GM23248 (cell line): ENCODE results near the gene MUC2. TPM values are rescaled to one million over a fixed set of nuclear protein-coding genes. Genes with fewer than 3 reads are reported as not detected.

Experiments
- DNase-seq: peaks from one replicate; pipeline ENCODE4 v3.0.0-alpha.2; 2015
- H2AFZ ChIP-seq: fragments of 200-600 bp; sonication (generic); 2 replicates; pipeline ENCODE4 v1.6.1; 2016; ENCODE audit warnings: antibody characterized with exemption
- H3F3A ChIP-seq: fragments of 200-600 bp; sonication (generic); 2 replicates; pipeline ENCODE4 v1.6.1; 2016; ENCODE audit warnings: mild to moderate bottlenecking, antibody characterized with exemption, mixed run types; ENCODE audit not compliant: insufficient read depth
- H3K27ac ChIP-seq: fragments of 200-600 bp; sonication (generic); 2 replicates; pipeline ENCODE4 v1.5.1; 2016; ENCODE audit warnings: mild to moderate bottlenecking
- H3K27me3 ChIP-seq: fragments of 200-600 bp; sonication (generic); replicated peaks from 2 replicates; pipeline ENCODE4 v1.6.1; 2016; ENCODE audit warnings: mild to moderate bottlenecking; ENCODE audit not compliant: insufficient read depth
- H3K36me3 ChIP-seq: fragments of 200-600 bp; sonication (generic); 2 replicates; pipeline ENCODE4 v1.6.1; 2016; ENCODE audit warnings: low read depth, mild to moderate bottlenecking
- H3K4me1 ChIP-seq: fragments of 200-600 bp; sonication (generic); 2 replicates; pipeline ENCODE4 v1.6.1; 2016; ENCODE audit warnings: mild to moderate bottlenecking; ENCODE audit not compliant: insufficient read depth
- H3K4me2 ChIP-seq: fragments of 200-600 bp; sonication (generic); one replicate; pipeline ENCODE4 v1.6.1; 2016; ENCODE audit warnings: mild to moderate bottlenecking; ENCODE audit not compliant: unreplicated experiment
- H3K4me3 ChIP-seq: fragments of 200-600 bp; sonication (generic); 2 replicates; pipeline ENCODE4 v1.5.1; 2016; ENCODE audit warnings: mild to moderate bottlenecking
- H3K79me2 ChIP-seq: fragments of 200-600 bp; sonication (generic); 2 replicates; pipeline ENCODE4 v1.6.1; 2016; ENCODE audit warnings: mild to moderate bottlenecking; ENCODE audit not compliant: insufficient read depth
- H3K9ac ChIP-seq: fragments of 200-600 bp; sonication (generic); 2 replicates; pipeline ENCODE4 v1.6.1; 2016; ENCODE audit warnings: mild to moderate bottlenecking
- H3K9me2 ChIP-seq: fragments of 200-600 bp; sonication (generic); 2 replicates; pipeline ENCODE4 v1.6.1; 2016; ENCODE audit warnings: mixed run types, mild to moderate bottlenecking, moderate library complexity; ENCODE audit not compliant: insufficient read depth
- H3K9me3 ChIP-seq: fragments of 200-600 bp; sonication (generic); one replicate; pipeline ENCODE4 v1.6.1; 2017; ENCODE audit warnings: low read depth
- H4K20me1 ChIP-seq: fragments of 200-600 bp; sonication (generic); 2 replicates; pipeline ENCODE4 v1.6.0; 2016; ENCODE audit not compliant: insufficient read depth
- EZH2 ChIP-seq: fragments of 200-600 bp; sonication (generic); IDR thresholded peaks from 2 replicates; pipeline ENCODE4 v1.6.1; 2018; ENCODE audit warnings: antibody characterized with exemption, mild to moderate bottlenecking; ENCODE audit not compliant: insufficient read depth, poor library complexity, severe bottlenecking
- EZH2phosphoT487 ChIP-seq: fragments of 200-600 bp; sonication (generic); IDR thresholded peaks from 2 replicates; pipeline ENCODE4 v1.6.1; 2018; ENCODE audit warnings: antibody characterized with exemption, moderate library complexity, mild to moderate bottlenecking, low read depth; ENCODE audit not compliant: insufficient read depth
- WGBS, 2 experiments: methylation state at CpG; one replicate each; pipeline ENCODE4 v1.1.6; 2015 to 2017; ENCODE audit warnings: low lambda C conversion rate in 2 of 2, low coverage in 1 of 2; ENCODE audit errors: missing lambda C conversion rate in 2 of 2; 5-methylcytosine and 5-hydroxymethylcytosine counted together
- in situ Hi-C: fragments of 300-500 bp; cut with MboI; formaldehyde crosslinking; loops from 2 replicates; pipeline ENCODE4 v1.15.0; 2020
- polyA plus RNA-seq: library from polyadenylated mRNA; unstranded; fragments of >200 nt; fragmentation: Nextera tagmentation; extraction: Ambion mirVana; gene quantifications from 2 replicates; pipeline ENCODE4 v1.2.1, GENCODE V29; 2016
- total RNA-seq: library from RNA; depleted of rRNA; stranded (reverse); fragments of >200 nt; shearing (Covaris generic); gene quantifications from 2 replicates; pipeline ENCODE4 v1.2.3, GENCODE V29; 2014

MUC2 gene
- total and polyA plus RNA-seq, 2 experiments from 2014 or later, result not detected

DNA sequence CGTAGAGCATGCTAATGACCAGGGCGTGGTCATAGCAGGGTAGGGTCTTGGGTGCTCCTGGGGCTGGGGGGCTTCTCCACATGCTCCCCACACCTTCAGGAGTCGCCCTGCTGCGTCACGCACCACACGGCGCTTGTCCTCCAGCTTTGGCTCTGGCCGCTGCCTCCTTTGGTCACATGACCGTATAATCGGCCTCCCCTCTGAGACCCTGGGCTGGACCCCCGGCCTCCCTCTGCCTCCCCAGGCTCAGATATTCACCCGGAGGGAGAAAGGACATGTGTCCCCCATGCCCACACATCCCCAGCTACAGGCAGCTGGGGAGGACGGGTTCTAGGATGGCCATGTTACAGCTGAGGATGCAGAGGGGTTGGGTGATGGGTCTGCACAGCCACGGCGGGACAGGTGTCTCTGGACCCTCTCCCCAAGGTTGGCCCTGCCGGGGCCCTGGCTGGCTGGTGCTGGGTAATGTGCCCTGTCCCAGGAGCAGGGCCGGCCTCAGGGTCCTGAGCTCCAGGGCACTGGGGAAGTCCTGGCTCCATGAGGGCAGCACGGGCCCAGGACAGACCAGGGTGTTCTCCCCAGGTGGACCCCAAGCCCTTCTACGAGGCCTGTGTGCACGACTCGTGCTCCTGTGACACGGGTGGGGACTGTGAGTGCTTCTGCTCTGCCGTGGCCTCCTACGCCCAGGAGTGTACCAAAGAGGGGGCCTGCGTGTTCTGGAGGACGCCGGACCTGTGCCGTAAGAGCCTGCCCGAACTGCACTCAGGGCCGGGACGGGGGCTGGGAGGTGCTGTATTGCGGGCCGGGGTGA lies 14.5 kb downstream of the MUC2 start:
- Histone ChIP-seq H3K79me2 (no peaks in the 10 kb centered on the region), H3K4me3 (no peak overlapping the region), H4K20me1 (no peaks in the 10 kb centered on the region), H3K4me1 (no peaks in the 10 kb centered on the region), H3K27ac (no peak overlapping the region), H3K36me3 (no peaks in the 10 kb centered on the region), H3F3A (no peaks in the 10 kb centered on the region), H2AFZ (no peak overlapping the region), H3K9ac (no peak overlapping the region), H3K27me3 (no peaks in the 10 kb centered on the region), H3K9me3 (no peaks in the 10 kb centered on the region), H3K4me2 (no peak overlapping the region), H3K9me2 (no peaks in the 10 kb centered on the region)
- WGBS, 2 experiments, result 69 to 82% methylated on average over 29 of the region's 33 CpGs
- no peak for DNase-seq
- in situ Hi-C loops, result no loop called here
- no peak for TF ChIP-seq EZH2phosphoT487
- no peak for TF ChIP-seq EZH2

DNA sequence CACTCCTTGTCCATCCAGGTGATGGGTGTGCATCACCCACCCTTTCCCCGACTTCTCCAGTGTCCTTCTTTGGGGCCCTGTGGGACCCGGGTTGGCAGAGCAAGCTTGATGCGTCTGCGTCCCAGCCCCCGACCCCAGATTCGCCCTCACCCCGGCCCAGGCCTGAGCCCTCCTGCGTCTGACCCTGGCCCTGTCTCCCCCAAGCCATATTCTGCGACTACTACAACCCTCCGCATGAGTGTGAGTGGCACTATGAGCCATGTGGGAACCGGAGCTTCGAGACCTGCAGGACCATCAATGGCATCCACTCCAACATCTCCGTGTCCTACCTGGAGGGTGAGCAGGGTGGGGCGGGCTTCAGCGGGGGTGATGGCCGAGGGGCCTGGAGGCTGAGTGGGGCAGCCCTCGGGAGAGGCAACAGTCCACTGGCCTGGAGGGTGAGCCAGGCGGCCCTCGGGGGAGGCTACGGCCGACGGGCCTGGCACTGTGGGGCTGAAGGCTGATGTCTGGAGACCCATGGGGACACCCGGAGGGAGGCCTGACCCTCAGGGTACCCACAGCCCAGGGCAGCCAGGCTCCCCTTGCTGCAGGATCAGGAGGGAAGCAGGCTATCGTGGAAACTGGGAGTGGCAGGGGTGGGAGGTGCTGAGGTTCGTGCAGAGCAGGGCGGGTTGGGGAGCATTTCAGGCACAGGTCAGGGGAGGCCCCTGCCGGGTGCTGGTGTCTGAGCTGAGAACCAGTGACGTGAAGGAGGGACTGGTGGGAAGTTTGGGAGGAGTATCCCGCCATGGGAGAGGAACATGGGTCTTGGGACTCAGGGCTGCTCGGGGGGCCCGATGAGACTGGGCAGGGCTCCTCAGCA lies 15.3 kb downstream of the MUC2 start:
- no peaks in the 10 kb centered on the region for H3K27me3 ChIP-seq
- no peaks in the 10 kb centered on the region for H3K9me3 ChIP-seq
- H3F3A ChIP-seq, result no peaks in the 10 kb centered on the region
- H3K4me1 ChIP-seq, result no peaks in the 10 kb centered on the region
- no peak overlapping the region for H3K4me2 ChIP-seq
- WGBS, 2 experiments, result 80% methylated on average over 23 to 31 of the region's 31 CpGs
- H4K20me1 ChIP-seq, result no peaks in the 10 kb centered on the region
- H3K27ac ChIP-seq, result no peak overlapping the region
- no peaks in the 10 kb centered on the region for H3K9me2 ChIP-seq
- no peak overlapping the region for H3K9ac ChIP-seq
- no peak overlapping the region for H2AFZ ChIP-seq
- TF ChIP-seq EZH2phosphoT487 (no peak), EZH2 (no peak)
- in situ Hi-C loops, result no loop called here
- no peak overlapping the region for H3K4me3 ChIP-seq
- no peaks in the 10 kb centered on the region for H3K79me2 ChIP-seq
- H3K36me3 ChIP-seq, result no peaks in the 10 kb centered on the region
- DNase-seq, result no peak

DNA sequence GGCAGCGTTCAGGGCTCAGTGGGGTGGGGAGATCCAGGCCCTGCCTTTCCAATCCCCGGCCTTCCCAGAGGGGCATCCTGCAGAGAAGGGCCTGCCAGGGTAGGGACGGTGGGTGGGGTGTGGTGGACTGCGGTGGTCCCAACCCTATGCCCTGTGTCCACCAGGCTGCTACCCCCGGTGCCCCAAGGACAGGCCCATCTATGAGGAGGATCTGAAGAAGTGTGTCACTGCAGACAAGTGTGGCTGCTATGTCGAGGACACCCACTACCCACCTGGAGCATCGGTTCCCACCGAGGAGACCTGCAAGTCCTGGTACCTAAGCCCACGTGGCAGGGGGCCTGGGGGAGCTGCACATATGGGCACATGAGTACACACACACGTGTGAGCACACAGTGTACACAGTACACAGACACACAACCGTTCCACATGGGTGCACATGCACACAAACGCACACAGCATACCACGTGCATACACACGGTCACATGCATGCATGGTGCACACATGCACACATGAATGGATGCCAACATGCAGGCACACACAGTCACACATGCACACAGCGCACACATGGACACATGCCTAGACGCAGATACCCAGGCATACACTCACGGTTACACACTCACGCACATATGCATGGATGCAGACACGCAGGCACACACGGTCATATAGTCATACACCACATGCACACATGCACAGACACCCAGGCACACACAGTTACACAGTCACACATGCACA lies 16.1 kb downstream of the MUC2 start:
- Histone ChIP-seq H3K4me1 (no peaks in the 10 kb centered on the region), H3K36me3 (no peaks in the 10 kb centered on the region), H3K79me2 (no peaks in the 10 kb centered on the region), H3K4me2 (no peak overlapping the region), H3K9me3 (no peaks in the 10 kb centered on the region), H3K27ac (no peak overlapping the region), H3K9ac (no peak overlapping the region), H3K4me3 (no peak overlapping the region), H4K20me1 (no peaks in the 10 kb centered on the region), H3K9me2 (no peaks in the 10 kb centered on the region), H3F3A (no peaks in the 10 kb centered on the region), H3K27me3 (no peaks in the 10 kb centered on the region), H2AFZ (no peak overlapping the region)
- no peak for DNase-seq
- 79 to 88% methylated on average over 16 to 19 of the region's 20 CpGs for WGBS, 2 experiments
- TF ChIP-seq EZH2 (no peak), EZH2phosphoT487 (no peak)
- in situ Hi-C loops, result no loop called here
